Skeletal muscle satellite cell (primary cell): ENCODE measurements around the gene WNT7A.

ENCODE experiments used
- H3K27me3 ChIP-seq: 2 replicates; pipeline ENCODE4 v1.7.0; 2013; ENCODE audit warnings: low read length; ENCODE audit not compliant: control insufficient read depth, insufficient read depth
- H3K36me3 ChIP-seq: 2 replicates; pipeline ENCODE4 v1.7.0; 2013; ENCODE audit warnings: mild to moderate bottlenecking, control low read depth, low read length; ENCODE audit not compliant: insufficient read depth
- H3K4me1 ChIP-seq: 2 replicates; pipeline ENCODE4 v1.7.0; 2013; ENCODE audit warnings: low read length; ENCODE audit not compliant: control insufficient read depth, insufficient read depth
- H3K4me2 ChIP-seq: 2 replicates; pipeline ENCODE4 v1.7.0; 2013; ENCODE audit warnings: mild to moderate bottlenecking, low read length
- H3K4me3 ChIP-seq: 2 replicates; pipeline ENCODE4 v1.7.0; 2013; ENCODE audit warnings: low read length
- H3K9ac ChIP-seq: 2 replicates; pipeline ENCODE4 v1.7.0; 2013; ENCODE audit warnings: mild to moderate bottlenecking, low read depth, low read length, moderate library complexity
- H3K9me3 ChIP-seq: replicated peaks from 2 replicates; pipeline ENCODE4 v1.7.0; 2013; ENCODE audit warnings: mild to moderate bottlenecking, control low read depth, low read length

WNT7A gene

DNA sequence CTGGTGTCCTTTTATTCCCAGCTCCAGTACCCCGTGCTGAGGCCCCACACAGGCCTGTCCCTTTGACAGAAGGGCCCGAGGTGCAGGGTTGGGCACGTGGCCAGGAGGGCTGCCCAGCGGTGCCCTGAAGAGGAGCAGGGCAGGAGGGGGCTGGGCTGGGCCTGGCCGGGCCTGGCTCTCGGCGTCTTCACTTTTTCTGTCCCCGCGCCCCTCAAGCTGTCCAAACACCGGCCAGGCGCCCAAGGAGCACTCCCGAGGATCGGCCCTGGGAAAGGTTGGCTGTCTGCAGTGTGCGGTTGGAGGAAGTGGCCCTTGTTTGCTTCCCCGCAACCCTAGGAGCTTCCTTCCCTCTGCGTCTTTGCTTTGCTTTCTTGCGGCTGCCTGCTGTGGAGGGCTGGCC lies 84.1 kb downstream of the WNT7A start:
- Histone ChIP-seq H3K4me2 (no peak overlapping the region), H3K9me3 (peaks cover 15% of the 10 kb centered on the region), H3K4me1 (no peaks in the 10 kb centered on the region), H3K4me3 (no peak overlapping the region), H3K27me3 (no peaks in the 10 kb centered on the region), H3K36me3 (no peaks in the 10 kb centered on the region), H3K9ac (no peak overlapping the region)

DNA sequence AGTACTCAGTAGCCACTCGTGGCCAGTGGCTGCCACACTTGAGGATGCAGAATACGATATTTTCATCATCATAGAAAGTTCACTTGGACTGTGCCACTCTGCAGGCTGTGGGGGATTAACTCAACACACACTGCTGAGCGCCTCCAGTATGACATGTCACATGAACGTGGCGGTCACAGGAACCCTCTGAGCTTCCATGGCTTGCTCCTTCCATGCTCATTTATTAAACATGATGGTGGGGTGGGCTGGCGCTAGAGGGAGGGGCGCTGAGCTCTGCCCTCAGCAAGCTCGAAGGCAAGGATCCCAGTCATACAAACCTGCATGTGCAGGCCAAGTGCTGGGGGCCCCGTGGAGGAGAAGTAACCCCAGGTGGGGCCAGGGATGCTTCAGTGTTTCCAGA lies 85.5 kb downstream of the WNT7A start:
- H3K9me3 ChIP-seq: peaks cover 10% of the 10 kb centered on the region
- no peaks in the 10 kb centered on the region for H3K36me3 ChIP-seq
- no peak overlapping the region for H3K4me2 ChIP-seq
- no peak overlapping the region for H3K4me3 ChIP-seq
- H3K9ac ChIP-seq: no peak overlapping the region
- no peaks in the 10 kb centered on the region for H3K27me3 ChIP-seq
- no peaks in the 10 kb centered on the region for H3K4me1 ChIP-seq

DNA sequence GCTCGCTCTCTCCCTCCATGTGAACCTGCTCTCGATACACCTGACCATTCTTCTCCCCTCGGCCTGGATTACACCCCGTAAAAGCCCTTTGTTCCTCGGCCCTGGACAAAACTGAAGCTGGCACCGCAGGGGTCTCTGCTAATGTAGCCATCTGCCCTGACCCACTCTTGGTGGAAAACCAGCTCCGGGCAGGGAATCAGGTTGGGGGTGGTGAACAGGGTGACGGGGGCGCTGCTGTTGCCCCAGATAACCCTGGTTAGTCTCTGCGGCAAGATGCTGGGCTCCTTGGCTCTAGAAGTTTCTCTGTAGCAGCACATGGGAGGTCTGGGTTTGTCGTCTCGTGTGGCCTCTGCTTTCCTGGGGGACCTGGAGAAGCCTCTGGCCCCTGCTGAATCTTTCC lies 86.4 kb downstream of the WNT7A start:
- H3K4me1 ChIP-seq: no peaks in the 10 kb centered on the region
- H3K4me3 ChIP-seq: no peak overlapping the region
- no peaks in the 10 kb centered on the region for H3K27me3 ChIP-seq
- no peak overlapping the region for H3K9ac ChIP-seq
- no peaks in the 10 kb centered on the region for H3K36me3 ChIP-seq
- H3K9me3 ChIP-seq: peaks cover 13% of the 10 kb centered on the region
- H3K4me2 ChIP-seq: no peak overlapping the region

DNA sequence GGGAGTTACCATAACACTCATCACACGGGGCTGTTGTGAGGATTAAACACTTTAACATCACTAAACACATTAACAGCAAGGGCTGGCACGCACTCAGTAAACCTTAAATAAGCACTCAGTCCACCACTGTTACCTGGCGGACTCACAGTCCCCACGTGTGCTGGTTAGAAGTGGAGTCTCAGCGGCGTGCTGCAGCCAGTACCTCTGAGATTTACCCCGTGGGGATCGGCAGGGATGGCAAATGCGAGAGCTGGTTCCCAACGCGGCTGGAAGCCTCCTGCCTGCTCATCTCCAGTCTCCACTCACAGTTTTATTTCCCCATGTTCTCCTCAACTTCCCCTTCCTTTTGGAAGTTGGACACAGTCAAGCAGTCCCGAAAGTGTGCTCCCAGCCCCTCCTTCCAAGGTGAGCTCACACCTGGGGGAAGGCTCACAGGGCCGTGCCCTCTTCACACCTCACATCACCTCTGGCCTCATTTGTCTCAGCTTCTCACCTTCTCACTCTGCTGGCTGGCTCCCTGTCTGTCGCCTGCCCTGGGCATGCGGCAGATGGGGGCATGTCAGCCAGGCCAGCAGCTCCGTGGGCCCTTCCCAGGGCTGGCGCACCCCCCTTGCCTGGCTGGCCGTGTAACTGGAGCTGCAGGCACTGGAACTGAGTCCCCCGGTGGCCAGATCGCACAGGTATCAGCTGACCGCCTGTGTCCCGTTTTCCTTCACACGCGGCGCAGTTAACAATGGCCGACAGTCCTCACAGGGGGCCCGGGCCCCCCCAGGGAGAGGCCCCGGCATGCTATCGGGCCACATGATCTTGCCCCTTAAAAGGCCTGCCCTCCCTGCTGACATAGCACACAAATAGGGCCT lies 87.1 kb downstream of the WNT7A start:
- no peak overlapping the region for H3K9ac ChIP-seq

DNA sequence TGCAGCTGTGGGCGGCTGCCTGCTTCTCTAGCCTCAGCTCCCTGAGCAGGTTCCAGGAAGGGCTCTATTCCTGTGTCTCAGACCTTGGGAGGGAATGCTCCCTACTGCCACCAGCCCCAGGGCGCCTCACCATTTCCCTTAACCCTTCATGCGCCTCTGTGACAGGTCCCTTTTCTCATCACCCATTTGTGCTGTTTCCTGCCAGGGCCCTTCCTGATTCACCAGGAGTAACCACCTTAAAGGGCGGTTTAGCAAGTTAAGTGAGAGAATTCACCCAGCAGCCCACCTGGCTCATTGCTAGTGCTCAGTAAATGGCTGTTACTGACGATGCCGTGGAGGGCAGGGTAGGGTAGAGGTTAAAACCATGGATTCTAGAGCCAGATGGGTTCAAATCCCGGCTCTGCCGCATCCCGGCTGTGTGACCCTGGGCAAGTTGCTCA lies 87.8 kb downstream of the WNT7A start:
- no peak overlapping the region for H3K9ac ChIP-seq
- no peaks in the 10 kb centered on the region for H3K4me1 ChIP-seq
- H3K4me3 ChIP-seq: no peak overlapping the region
- H3K9me3 ChIP-seq: peaks cover 13% of the 10 kb centered on the region
- H3K27me3 ChIP-seq: no peaks in the 10 kb centered on the region
- H3K4me2 ChIP-seq: no peak overlapping the region
- no peaks in the 10 kb centered on the region for H3K36me3 ChIP-seq

More for the DNA sequence above, 87.1 kb downstream of the WNT7A start:
- no peaks in the 10 kb centered on the region for H3K4me1 ChIP-seq
- no peaks in the 10 kb centered on the region for H3K36me3 ChIP-seq
- H3K27me3 ChIP-seq: no peaks in the 10 kb centered on the region
- H3K4me2 ChIP-seq: no peak overlapping the region
- H3K9me3 ChIP-seq: peaks cover 13% of the 10 kb centered on the region
- no peak overlapping the region for H3K4me3 ChIP-seq

DNA sequence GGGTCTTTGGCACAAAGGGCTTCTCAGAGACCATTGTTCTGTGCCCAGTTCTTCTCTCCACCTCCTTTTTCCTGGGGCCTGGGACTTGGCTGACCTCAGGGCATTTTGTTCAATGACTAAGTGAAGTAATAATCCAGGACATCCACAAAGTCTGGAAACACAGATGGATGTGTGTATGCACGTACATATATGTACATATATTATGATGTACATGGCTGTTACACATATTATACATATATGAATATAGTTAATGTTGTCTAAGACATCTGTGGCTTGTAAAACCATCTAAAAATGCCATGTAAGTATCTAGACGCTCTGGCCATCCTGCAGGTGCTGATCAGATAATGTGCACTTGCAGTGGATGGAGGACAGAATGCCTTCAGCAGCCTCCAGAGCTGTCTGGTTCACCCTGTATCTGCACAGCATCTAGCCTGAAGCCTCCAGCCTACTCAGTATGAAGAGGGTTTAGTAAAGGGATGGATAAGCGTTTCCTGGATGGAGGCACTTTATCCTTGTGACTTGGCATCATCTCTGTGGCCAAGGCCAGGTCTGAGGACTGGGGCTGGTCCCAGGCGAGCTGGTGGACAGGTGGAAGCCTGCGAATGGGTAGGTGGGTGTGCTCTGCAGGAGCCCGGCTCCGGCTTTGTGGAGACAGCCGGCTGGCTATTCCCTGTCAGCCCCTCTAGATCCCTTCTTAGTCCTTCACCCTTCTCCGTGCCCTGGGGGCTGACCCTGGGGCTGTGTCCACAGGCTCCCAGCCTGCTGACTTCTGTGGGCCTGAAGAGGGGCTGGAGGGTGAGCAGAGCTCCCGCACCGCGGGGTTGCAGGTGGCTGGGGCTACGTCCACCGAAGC lies 88.4 kb downstream of the WNT7A start:
- Histone ChIP-seq H3K36me3 (no peaks in the 10 kb centered on the region), H3K4me3 (no peak overlapping the region), H3K9ac (no peak overlapping the region), H3K4me2 (no peak overlapping the region), H3K9me3 (peaks cover 15% of the 10 kb centered on the region), H3K4me1 (no peaks in the 10 kb centered on the region), H3K27me3 (no peaks in the 10 kb centered on the region)

DNA sequence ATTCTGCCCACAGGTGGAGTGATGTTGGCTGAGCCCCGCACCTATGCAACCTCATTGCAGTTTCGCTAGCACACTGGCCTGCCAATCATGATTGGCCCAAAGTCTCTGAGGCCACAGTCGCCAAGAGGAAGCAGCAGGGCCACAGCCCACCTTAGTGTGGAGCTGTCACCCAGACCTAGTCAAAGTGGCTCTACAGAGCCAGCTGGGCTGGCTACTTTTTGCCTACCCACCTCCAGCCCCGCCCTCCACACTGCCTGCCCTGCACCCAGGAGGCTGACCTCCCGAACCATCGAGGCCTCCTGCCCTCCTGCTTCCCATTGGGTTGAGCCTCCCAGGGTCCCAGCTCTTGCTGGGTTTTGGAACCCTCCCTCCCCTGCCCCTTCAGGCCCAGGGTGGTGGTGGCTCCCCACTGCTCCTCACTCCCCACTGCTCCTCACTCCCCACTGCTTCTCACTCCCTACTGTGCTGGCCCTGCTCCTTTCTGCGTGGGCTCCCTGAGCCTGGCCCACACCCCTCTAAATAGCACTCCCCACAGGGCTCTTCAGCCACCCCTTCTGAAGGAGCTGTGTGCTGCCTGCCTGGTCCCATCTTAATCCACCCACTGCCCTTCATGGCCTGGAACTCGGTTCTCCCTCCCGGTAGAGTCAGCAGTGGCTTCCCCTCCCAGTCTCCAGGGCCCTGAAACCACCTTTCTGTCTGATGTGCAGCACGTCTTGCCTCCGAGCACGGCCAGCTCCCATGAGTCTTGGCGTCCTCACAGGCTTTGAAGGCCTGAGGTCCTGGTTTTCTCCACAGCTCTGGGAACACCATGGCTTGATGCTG lies 89.3 kb downstream of the WNT7A start:
- Histone ChIP-seq H3K4me1 (no peaks in the 10 kb centered on the region), H3K9ac (no peak overlapping the region), H3K9me3 (peaks cover 15% of the 10 kb centered on the region), H3K36me3 (no peaks in the 10 kb centered on the region), H3K4me3 (no peak overlapping the region), H3K4me2 (no peak overlapping the region), H3K27me3 (no peaks in the 10 kb centered on the region)

DNA sequence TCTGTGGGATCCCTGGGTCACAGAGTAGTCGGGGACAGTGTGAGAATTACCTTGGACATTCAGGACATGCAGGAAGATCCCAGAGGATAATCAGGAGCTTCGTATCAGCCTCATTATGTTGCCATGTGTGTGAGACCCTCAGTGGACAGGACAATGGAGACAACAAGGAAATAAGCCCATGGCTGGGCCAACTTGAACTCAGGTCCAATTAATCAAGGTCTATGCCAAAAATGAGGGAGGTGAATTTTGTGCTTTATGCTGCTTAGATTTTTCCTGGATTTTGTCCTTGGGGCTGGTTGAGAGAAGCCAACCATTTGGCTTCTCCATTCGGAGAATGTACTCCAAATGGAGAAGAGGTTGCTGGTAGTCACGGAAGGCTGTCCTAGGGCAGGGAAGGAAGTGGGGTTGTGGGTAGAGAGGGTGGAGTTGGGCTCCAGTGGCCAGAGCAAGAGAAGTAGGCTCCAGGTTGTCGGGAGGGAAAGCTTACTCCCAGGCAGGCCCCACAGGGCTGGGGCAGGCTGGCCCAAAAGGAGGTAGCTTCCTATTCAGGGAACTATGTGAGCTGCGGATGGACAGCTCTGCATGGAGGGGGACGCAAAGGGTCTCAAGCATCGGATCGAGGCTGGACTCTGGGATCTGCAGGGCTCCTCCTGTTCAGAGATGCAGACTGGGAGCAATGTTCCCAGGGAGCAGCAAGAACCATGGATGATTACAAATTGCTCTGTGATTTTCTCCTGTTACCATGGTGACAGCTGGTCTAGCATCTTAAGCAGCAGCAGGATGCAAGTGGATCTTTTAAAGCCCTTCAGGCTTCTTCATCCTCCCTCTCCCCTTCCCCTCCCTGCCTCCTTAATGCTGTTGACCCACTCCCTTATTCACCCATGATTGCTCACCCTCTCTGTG lies 91.1 kb downstream of the WNT7A start:
- no peak overlapping the region for H3K9ac ChIP-seq
- no peaks in the 10 kb centered on the region for H3K27me3 ChIP-seq
- H3K9me3 ChIP-seq: peaks cover 10% of the 10 kb centered on the region
- no peaks in the 10 kb centered on the region for H3K36me3 ChIP-seq
- no peak overlapping the region for H3K4me2 ChIP-seq
- no peak overlapping the region for H3K4me3 ChIP-seq
- no peaks in the 10 kb centered on the region for H3K4me1 ChIP-seq

DNA sequence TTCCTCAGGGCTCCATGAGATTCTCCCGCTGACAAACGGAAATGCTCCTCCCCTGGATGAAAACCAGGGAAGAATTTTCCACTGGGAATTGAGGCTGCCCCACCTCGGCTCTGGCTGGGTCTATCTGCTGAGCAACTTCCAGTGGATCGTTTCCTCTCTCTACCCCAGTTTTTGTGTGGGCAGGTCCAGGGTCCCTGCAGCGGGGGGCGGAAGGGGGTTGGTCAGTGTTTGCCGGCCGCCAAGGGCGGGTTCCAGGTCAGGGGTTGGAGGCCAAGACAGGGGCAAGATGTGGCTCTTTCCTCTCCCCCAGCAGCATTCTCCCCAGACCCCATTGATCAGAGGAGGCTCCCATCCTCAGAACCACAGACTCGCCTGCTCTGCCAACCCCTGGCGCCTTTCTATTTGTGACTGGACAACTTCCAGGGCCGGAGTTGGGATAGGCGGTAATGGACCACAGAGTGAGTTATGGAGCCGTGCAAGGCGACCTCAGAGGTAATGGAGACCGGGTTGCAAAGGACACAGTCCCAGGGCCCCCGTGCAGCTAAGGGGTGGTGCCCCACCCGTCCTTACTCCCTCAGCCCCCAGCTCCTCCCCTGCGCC lies 92.2 kb downstream of the WNT7A start:
- Histone ChIP-seq H3K27me3 (no peaks in the 10 kb centered on the region), H3K4me2 (no peak overlapping the region), H3K4me3 (no peak overlapping the region), H3K9me3 (peaks cover 12% of the 10 kb centered on the region), H3K9ac (no peak overlapping the region), H3K36me3 (no peaks in the 10 kb centered on the region), H3K4me1 (no peaks in the 10 kb centered on the region)

DNA sequence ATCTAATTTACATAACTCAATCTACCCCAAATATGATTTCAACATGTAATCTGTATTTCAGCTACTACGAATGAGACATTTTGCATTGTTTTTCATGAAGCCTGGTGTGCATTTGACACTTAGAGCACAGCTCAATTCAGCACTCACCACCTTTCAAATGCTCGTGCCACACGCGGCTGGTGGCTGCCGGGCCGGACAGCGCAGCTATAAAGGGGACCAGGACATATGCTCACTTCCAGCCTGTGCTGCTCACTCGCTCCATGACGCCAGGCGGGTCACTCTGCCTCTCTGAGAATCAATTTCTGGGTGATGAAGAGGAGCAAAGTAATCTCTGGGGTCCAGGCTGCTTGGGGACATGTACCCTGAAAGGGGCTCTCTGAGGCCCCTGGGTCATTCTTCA lies 93.1 kb downstream of the WNT7A start:
- Histone ChIP-seq H3K36me3 (no peaks in the 10 kb centered on the region), H3K9me3 (peaks cover 12% of the 10 kb centered on the region), H3K4me2 (no peak overlapping the region), H3K27me3 (no peaks in the 10 kb centered on the region), H3K4me1 (no peaks in the 10 kb centered on the region), H3K9ac (no peak overlapping the region), H3K4me3 (no peak overlapping the region)
